Measurements from ENCODE around the gene WWOX.

DNA sequence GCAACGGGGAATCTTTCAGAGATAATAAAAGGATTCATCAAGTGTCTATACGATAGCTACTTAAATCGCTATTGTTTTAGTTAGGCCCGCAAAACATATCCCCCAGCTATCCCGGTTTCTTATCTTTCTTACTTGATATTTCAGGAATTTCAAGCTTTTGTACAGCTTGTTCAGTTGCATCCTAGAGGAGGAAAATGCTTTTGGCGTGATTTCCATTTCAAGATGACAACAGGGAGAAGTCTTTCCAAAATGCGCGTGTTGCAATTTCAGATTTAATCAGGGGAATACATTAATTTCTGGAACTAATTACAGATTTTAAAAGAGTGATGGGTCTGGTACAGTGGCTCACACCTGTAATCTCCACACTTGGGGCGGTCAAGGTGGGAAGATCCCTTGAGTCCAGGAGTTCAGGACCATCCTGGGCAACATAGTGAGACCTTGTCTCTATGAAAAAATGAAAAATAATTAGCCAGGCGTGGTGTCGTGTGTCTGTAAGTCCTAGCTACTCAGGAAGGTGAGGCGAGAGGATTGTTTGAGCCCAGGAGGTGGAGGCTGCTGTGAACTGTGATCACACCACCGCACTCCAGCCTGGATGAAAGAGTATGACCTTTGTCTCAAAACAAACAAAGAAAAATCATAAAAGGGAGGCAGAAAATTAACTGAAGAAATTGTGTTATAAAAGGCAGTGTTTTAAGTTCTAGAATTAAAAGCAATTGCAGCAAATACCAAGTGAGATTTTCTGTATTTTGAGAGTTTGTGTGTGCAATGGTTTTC is 954.9 kb downstream of the WWOX start:
- TF ChIP-seq, protein P1, sequence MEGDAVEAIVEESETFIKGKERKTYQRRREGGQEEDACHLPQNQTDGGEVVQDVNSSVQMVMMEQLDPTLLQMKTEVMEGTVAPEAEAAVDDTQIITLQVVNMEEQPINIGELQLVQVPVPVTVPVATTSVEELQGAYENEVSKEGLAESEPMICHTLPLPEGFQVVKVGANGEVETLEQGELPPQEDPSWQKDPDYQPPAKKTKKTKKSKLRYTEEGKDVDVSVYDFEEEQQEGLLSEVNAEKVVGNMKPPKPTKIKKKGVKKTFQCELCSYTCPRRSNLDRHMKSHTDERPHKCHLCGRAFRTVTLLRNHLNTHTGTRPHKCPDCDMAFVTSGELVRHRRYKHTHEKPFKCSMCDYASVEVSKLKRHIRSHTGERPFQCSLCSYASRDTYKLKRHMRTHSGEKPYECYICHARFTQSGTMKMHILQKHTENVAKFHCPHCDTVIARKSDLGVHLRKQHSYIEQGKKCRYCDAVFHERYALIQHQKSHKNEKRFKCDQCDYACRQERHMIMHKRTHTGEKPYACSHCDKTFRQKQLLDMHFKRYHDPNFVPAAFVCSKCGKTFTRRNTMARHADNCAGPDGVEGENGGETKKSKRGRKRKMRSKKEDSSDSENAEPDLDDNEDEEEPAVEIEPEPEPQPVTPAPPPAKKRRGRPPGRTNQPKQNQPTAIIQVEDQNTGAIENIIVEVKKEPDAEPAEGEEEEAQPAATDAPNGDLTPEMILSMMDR (IDR thresholded peaks at IDR 0.05) = no peak
- no peak for TF ChIP-seq POLR2A (IDR thresholded peaks at IDR 0.05)
